Liver (tissue), 3 donors: ENCODE data around the gene CCDC28B.

Experiments used
- ATF3 ChIP-seq: IDR thresholded peaks from 2 replicates; pipeline ENCODE4 v1.6.1; 2016; ENCODE audit warnings: antibody characterized with exemption
- CTCF ChIP-seq: fragments of 150-350 bp; IDR thresholded peaks from 2 replicates; pipeline ENCODE4 v1.5.1; 2017; ENCODE audit warnings: improper control_type of control experiment, low read depth, low read length; ENCODE audit not compliant: missing input control
- GABPA ChIP-seq, 2 donors: IDR thresholded peaks in 1 of 2; conservative IDR thresholded peaks in 1 of 2; 2 replicates each; pipeline ENCODE4 v1.6.1; 2016; ENCODE audit warnings: antibody characterized with exemption in 2 of 2, mild to moderate bottlenecking in 1 of 2, moderate library complexity in 1 of 2
- HNF4G ChIP-seq: IDR thresholded peaks from 2 replicates; pipeline ENCODE4 v1.6.1; 2016; ENCODE audit warnings: antibody characterized with exemption
- JUND ChIP-seq, 2 donors: IDR thresholded peaks; 2 replicates each; pipeline ENCODE4 v1.6.1; 2016; ENCODE audit warnings: antibody characterized with exemption in 2 of 2
- MAX ChIP-seq: IDR thresholded peaks from 2 replicates; pipeline ENCODE4 v1.6.1; 2016; ENCODE audit warnings: antibody characterized with exemption
- RXRA ChIP-seq, 2 donors: IDR thresholded peaks; 2 replicates each; pipeline ENCODE4 v1.6.1; 2017 to 2018; ENCODE audit warnings: antibody characterized with exemption in 2 of 2, mild to moderate bottlenecking in 1 of 2
- TAF1 ChIP-seq: conservative IDR thresholded peaks from 2 replicates; pipeline ENCODE4 v1.6.1; 2016; ENCODE audit warnings: antibody characterized with exemption, mild to moderate bottlenecking
- YY1 ChIP-seq: IDR thresholded peaks from 2 replicates; pipeline ENCODE4 v1.6.1; 2016; ENCODE audit warnings: antibody characterized with exemption, mild to moderate bottlenecking
- donor health status: healthy.
- donor health status: healthy.

- TF ChIP-seq CTCF (no peak), JUND (IDR thresholded peaks at IDR 0.05) (no peak), TAF1 (no peak), GABPA (IDR thresholded peaks at IDR 0.05 in 1 of 2, conservative IDR thresholded peaks at IDR 0.05 in 1 of 2) (no peak), YY1 (no peak), RXRA (IDR thresholded peaks at IDR 0.05) (peak; percentile 36 to 69), MAX (peak; percentile 27), HNF4G (no peak), ATF3 (no peak)
These were observed 46.5 kb downstream of the CCDC28B start, which contains the start of gene FAM167B for GRCh38 chr1:32246888-32247273.
